Measurements from ENCODE around the gene MTUS2.

GRCh38 chr13:29504691-29505090 lies 684.6 kb downstream of the MTUS2 start:
- TF ChIP-seq POLR2A (IDR thresholded peaks at IDR 0.05; ENCODE audit: low read length) (no peak), GATA1 (IDR thresholded peaks at IDR 0.05; ENCODE audit: low read depth, low read length) (no peak)

All from erythroblast (primary cell).